GM18511 (cell line): ENCODE results near the gene FAM114A1.
"Not testable (repeated sequence)": the region's sequence is repeated elsewhere in the genome, so short reads cannot be mapped to it uniquely, and the experiment has no call there.

Experiments used
- ATAC-seq: cut with Tn5 transposase; IDR thresholded peaks from one replicate; pipeline ENCODE4 v1.9.1; 2021; ENCODE audit warnings: mild to moderate bottlenecking, moderate library complexity; ENCODE audit not compliant: unreplicated experiment

FAM114A1 gene

DNA sequence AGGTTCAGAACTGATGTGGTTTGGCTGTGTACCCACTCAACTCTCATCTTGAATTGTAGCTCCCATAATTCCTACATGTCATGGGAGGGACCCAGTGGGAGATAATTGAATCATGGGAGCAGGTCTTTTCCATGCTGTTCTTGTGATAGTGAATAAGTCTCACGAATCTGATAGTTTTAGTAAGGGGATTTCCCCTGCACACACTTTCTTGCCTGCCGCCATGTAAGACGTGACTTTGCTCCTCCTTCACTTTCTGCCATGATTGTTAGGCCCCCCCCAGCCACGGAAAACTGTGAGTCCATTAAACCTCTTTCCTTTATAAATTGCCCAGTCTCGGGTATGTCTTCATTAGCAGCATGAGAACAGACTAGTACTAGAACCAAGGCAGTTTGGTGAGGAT is 91.6 kb downstream of the FAM114A1 start:
- ATAC-seq = not testable (repeated sequence)

DNA sequence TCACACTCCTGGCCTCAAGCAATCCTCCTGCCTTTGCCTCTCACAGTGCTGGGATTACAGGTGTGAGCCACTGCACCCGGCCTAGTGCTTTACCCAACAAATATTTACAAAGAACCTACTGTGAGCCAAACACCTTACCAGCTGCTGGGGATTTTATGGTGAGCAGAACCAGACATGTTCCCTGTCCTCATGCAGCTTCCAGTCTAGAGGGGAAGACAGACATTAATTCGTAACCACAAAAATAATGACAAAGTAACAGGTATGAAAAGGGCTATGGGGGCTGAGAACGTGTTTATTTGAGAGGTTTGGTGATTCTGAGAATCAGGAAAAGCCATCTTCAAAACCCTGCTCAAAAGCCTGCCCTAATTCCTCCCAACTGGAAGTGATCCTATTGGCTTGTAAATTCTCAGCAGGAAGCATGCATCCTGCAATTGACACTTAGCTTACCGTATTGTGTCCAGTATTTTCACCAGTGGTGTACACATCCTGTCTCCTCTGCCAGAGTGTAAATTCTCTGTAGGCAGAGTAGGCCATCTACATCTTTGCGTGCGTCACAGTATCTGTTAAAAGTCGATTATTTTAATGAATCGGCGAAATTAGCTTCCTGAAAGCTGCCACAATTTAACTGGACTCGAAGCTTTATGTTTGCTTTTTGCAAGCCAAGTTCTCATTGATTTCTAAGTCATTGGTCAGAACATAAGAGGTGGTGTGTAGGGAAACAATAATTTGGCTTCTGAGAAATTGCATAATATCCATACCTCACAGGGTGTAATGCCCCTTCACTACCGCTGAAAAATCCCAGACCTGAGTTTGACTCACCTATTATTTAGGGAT is 97.6 kb downstream of the FAM114A1 start:
- no peak for ATAC-seq

DNA sequence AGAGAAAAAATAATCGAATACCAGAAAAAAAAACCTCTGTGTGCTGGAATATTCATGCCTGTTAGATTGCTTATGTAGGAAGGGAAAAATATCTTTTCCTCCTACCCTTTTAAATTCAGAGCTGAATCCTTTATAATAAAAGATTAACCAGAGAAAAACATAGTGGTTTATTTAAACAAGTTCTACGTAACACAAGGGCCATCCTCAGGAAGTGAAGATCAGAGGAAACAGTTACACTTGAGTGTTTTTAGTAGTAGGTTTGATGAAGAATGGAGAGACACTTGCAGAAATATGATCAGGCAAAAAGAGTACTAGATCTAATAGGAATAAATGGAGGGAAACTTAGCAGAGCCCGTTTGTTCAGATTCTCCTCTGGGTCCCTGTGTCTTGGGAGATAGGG is 98.3 kb downstream of the FAM114A1 start:
- no peak for ATAC-seq

DNA sequence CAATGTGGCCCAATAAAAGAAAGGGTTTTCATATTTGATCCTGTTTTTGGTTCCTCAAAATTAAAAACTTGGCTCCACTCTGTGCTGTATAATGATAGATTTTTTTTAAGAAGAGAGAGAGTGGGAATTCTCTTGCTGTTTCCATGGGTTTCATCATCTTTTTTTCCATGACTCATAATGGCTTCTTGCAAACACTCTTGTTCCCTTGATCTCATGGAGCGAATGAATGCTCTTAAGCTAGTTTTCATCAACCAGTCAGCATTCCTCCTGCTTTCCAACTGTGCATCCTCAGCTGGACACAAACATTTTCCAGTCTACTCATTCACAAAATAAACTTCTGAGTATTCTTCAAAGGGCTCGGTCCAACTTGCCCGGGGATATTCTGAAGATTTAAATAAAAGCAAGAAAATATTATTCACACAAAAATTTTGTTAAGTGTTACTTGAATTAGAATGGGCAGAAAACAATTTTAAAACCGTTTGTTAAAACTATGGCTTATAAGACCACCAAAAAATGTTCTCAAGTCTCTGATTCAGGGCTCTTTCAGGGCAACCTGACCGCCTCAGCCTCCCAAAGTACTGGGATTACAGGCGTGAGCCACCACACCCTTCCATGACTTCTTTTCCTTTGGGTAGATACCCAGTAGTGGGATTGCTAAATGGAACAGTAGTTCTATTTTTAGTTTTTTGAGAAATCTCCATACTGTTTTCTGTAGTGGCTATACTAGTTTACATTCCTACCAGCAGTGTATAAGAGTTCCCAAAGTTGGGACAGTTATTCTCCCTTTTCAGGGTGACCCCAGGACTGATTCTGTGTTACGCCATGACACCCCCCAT is 99.9 kb downstream of the FAM114A1 start:
- no peak for ATAC-seq

DNA sequence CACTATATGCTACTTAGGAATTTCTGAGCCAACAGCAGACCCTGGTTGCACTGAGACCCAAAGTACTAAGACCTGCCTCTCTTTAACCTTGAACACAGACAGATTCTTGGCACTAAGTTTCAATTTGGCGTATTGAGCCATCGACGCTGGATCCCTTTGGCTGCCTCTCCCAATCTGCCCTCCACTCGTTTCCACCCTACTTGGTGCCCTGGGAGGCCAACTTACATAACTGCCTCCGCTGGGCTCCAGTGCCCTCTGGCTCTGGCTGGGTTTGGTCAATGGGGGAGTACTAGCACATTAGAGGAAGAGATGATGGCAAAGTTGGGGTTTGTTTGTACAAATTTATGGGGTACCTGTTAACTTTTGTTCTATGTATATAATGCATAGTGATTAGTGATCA is 101.1 kb downstream of the FAM114A1 start:
- no peak for ATAC-seq

DNA sequence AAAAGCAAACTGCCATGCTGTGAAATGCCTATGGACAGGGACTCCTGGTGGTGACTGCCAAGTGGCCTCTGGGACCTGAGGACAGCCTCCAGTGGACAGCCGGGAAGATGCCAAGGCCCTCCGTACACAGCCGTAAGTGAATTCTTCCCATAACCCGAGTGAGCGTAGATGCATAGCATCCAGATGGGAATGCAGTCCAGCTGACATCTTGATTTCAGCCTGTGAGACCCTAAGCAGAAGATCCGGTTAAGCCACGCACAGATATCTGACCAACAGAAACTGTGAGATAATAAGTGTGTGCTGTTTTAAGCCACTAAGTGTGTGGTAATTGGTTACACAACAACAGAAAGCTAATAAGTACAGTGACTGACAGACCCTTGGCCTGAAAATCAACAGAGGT is 108.7 kb downstream of the FAM114A1 start:
- ATAC-seq = no peak

DNA sequence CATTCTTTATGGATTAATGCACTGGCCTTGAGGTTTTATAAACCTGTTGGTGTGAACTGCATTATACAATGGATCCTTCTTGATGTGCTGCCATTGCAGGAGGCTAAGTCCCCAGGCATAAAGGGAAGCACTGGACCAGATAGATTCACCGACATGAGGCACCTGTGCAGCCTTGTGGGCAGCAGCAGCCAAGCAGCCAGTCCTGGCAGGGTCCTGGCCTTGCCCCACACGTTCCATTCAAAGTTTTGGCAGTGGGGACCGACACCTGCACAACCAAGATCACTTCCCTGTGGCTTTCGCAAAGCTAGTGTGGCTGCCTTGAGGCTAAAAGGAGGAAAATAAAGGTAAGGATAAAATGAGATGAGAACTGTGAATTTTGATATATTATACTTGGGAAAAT is 111.5 kb downstream of the FAM114A1 start:
- ATAC-seq = no peak

DNA sequence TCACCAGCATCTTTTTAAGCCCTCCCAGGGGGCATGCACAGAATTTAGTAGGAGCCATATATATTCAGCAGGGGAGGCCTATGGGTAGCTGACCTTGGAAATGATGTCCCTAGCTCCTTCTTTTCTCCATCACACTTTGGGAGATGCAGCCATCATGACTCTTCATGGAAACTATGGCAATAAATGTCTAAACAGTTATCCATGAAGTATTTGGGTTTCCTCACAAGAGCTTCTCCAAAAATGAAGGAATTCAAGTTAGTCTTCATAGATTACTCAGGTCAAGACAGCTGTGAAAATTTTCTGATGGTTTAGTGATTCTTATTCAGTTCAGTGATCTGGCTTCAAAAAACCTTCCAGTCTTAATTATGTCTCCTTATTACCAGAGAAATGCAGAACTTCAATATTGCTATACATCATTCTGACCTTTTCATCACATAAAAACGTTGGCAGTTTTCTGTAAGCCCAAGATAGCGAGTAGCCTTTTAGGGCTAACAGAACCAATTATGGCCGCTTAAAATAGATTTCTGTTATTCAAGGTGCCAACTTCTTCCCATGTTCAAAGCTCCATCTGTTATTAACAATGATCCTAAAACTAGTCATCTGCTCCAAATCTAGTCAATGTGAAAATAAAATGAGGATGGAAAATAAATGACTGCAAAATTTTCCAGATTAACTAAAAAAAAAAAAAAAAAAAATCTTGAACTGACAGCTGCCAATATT is 112.1 kb downstream of the FAM114A1 start:
- ATAC-seq = no peak

DNA sequence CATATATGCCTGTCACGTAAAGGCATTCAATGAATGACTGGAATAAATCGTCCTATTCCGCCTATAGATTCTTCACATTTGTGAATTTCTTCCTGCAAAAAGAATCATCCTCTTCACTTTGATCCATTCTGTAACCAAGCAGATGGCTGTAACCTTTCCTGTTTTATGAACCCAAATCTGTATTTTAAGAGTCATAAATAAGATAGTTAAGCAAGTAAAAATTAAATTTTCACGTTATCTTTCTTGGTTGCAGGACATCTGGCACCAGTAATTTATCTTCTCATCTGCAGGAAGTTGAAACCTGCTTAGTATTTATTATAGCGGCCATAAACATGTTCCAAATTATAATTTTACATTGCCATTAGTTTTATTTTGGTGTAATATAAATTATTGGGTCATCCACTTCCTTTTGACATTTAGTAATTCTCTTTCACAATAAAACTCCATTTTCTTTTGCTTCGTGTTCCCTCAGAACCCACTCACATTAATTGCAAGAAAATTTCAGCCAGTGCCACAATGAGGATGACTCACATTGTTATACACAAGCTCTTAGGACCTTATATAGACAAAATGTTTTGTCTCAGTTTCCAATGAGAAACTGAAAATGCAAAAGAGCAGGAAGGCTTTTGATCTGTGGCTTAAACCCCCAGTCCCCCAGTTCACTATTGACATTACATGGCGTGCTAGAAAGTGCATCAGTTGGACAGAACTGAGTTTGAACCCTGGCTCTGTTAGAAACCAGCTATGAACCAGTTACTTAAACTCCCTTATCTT is 113.5 kb downstream of the FAM114A1 start:
- peak; percentile 59 for ATAC-seq

DNA sequence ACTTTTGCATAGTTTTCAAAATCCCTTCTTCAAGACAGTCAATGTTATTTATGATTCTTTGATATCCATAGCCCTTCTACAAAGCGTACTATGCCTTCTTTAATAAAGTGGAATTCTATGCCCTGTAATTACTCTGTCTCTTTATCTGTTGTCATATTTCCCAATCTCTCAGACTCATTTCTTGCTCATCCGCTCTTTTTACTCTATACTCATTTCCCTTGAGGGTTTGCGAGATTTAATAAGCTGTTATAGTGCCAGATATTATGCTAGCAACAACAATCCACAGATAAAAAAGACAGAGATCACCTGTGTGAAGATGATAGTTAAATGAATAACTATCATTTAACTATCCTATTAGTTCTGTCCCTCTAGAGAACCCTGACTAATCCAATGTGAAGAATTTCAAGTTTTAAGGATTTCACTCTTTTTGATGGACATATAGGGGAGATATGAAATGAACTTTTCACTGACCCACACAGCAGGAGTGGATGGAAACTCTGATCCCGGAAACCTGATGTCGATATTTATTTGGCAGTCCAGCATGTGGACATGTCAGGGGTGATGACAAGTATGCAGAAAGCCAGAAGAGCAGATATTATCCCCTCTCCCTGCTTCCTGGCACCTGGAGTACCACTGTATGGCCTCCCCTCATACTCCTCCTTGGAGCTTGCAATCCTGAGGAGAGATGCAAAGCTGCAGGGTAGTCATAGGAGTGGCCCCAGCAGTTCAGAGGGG is 114.9 kb downstream of the FAM114A1 start:
- ATAC-seq = no peak

DNA sequence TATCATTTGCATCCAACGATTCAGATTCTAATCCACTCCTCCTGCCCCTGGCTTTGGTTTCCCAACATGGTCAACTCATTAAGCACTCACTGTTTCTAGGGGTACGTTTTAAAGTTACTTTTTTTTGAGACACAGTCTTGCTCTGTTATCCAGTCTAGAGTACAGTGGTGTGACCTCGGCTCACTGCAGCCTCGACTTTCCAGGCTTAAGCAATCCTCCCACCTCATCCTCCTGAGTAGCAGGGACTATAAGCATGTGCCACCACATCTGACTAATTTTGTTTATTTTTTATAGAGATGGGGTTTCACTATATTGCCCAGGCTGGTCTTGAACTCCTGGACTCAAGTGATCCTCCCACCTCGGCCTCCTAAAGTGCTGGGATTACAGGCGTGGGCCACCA is 115.7 kb downstream of the FAM114A1 start:
- ATAC-seq = no peak

DNA sequence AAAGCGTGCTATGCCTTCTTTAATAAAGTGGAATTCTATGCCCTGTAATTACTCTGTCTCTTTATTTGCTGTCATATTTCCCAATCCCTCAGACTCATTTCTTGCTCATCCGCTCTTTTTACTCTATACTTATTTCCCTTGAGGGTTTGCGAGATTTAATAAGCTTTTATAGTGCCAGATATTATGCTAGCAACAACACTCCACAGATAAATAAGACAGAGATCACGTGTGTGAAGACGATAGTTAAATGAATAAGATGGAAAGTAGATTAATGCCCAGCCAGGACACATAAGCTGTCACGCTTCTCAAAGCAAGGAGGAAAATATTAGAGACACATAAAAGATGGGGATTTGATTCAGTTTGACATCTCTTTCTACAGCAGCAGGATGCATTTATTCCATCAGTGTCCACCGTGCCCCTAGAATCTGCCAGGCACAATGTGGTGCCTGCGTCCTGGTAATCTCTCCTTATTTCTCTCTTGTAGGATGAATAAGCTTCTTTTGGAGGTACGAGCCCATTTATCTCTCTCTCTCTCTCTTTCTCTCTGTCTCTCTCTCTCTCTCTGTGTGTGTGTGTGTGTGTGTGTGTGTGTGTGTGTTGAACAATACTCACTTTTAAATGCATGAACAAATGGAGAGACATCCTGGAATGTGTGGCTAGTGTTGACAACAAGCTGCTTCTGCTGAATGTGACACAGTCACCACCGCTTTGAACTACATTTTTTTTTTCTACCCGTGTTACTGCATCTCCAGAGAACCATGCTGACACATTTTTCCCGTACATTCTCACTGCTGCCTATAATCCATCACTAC is 116.4 kb downstream of the FAM114A1 start:
- ATAC-seq = no peak

DNA sequence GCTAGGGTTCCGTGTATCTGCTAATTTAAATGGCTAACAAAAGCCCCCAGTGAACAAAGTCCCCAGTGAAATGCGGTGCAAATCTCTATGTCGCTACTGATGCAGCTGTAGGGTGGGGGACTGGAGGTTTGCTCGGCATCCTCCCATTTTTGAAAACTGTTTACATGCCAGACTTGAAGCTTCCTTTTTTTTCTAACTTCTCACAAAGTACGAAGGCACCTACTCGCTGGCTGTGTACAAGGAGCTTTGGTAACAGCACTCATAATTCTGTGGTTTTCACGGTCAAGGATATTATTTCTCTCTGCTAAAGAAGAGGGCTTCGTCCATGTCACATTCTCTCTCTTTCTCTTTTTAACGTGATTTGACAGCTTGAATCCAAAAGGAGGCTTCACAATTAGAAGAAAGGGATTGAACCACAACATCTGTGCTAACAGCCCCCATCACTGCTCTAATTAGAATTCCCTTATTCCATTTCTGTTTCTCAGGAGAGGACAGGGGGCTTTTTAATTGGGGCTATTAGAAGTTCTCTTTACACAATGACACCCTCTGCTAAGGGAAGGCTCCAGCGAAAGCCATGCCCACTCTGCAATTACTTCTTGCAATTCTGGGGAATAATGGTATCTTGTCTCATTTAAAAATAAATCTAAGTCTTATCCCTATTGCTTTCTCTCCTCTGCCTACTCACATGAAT is 117.9 kb downstream of the FAM114A1 start:
- ATAC-seq = no peak

DNA sequence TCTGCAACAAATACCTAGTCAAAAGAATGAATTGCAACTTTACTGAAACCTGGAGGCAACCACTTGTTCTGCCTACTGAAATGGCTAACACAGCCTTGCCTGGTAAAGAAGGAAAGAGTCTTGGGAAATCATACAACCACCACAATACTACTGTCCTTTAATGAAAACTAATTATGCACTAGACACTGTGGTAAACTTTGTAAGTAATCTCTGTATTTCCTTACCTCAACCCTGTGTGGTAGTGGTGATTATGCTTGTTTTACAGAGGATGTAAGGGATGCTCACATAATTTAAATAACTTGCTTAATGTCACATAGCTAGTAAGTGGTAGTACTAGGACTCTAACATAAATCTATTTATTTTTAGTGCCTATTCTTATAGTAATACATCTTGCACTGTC is 119.9 kb downstream of the FAM114A1 start:
- ATAC-seq = no peak

DNA sequence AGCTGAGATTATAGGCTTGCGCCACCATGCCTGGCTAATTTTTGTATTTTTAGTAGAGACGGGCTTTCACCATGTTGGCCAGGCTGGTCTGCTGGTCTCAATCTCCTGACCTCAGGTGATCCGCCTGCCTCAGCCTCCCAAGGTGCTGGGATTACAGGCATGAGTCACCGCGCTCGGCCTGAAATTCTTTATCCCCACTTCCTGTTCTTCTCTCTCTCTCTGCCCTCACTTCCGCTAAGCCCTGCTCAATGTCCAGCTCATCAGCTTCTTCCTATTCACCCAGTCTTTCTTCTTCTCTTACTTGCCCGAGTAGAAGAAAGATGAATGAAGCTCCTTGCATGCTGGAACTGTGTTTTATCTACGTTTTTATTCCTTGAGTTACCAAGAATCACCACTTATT is 120.7 kb downstream of the FAM114A1 start:
- not testable (repeated sequence) for ATAC-seq

DNA sequence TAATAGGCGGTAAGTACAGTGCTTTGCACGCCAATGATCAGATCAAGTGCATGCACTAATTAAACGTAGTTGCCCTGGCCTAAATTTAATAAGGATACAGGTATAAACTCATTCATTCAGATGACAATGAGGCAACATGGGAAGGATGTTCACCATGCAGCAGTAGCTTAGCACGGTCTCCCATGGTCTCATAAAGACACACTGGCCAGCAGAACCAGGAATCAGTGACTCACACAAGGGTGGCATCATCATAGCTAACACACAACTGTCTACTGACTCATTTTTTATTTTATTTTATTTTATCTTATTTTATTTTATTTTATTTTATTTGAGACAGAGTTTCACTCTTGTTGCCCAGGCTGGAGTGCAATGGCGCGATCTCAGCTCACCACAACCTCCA is 121.9 kb downstream of the FAM114A1 start:
- ATAC-seq = no peak

DNA sequence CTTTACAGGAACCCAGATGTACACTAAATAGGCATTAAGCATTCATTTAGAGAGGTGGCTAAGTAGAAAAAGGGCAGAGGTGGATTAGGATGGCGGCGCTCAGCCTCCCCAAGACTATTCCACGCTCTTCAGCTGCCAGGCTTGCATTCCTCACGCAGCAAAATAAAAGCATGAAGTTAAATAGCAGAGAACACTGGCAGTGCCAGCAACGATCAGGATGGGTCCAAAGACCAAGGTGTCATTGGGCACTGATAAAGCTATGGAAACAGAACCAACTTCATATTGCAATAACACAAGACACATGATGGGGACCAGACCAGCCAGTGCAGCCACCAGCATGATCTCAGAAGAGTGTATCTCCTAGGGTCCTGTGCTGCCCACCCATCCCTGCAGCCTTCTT is 122.6 kb downstream of the FAM114A1 start:
- no peak for ATAC-seq

DNA sequence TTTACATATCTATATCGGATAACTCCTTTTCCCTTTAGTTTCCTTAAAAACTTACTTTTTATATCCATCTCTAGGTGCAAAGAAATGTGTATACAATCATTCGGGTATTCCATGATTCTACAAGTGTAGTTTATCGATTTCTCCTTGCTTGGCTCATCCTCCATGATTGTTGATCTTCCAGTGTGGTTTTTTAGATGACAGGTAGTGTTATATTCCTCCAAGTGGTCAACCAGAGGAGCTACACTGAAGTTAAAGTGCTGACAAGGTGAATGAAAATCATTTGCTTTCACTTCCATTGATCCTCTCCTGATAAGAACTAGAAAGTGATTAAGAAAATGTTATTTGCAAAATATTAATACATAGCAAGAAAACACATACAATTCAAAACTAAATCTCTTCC is 126.1 kb downstream of the FAM114A1 start:
- ATAC-seq = no peak

DNA sequence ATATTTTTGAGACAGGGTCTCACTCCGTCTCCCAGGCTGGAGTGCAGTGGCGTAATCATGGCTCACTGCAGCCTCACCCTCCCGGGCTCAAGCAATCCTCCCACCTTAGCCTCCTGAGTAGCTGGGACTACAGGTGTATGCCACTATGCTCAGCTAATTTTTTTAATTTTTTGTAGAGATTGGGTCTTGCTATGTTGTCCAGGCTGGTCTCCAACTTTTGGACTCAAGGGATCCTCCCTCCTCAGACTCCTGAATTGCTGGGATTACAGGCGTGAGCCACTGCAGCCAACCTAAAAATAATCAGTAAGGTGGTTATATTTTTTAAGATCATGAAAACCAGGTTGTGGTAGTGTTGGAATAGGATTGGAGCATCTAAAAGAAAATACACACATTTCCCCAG is 126.5 kb downstream of the FAM114A1 start:
- ATAC-seq = no peak
